Measurements from ENCODE around the gene PTPRK.

DNA sequence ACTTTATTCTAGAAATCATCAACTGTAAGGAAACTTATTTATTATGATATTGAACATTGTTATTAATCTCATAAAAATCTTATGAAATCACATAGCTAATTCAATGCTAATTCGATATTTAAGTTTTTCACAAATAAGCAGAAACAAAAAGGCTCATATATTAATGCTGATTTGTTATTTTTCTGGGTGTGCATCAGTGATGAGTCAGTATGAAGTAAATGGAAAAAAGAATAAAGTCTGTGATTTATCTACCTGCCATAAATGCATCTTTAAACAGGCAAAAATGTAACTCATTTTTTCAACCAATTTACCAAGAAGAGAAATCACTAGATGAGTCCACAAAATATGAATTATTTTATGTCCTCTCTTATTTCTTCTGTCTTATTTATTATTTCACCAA, 253.5 kb downstream of the PTPRK start:
- TF ChIP-seq POU2F2 (IDR thresholded peaks at IDR 0.05; ENCODE audit: low read depth, low read length) (no peak), TAF1 (IDR thresholded peaks at IDR 0.05; ENCODE audit: low read depth, low read length) (no peak), POLR2AphosphoS5 (IDR thresholded peaks at IDR 0.05; ENCODE audit: low read depth, low read length) (no peak), POLR2A (IDR thresholded peaks at IDR 0.05; ENCODE audit: low read depth, low read length) (no peak), PAX5 (IDR thresholded peaks at IDR 0.05; ENCODE audit: insufficient read depth, low read length, severe bottlenecking) (no peak), SPI1 (IDR thresholded peaks at IDR 0.05; ENCODE audit: low read depth, low read length) (no peak)

All from GM12891 (cell line).